ENCODE results near the gene ITGB3. TPM values are rescaled to one million over a fixed set of nuclear protein-coding genes. Genes with fewer than 3 reads are reported as not detected.
"Not testable (repeated sequence)": the region's sequence is repeated elsewhere in the genome, so short reads cannot be mapped to it uniquely, and the experiment has no call there.

ITGB3 gene
- total RNA-seq, 2 donors from 2014 or later: 0.39 TPM; not detected in 1

DNA sequence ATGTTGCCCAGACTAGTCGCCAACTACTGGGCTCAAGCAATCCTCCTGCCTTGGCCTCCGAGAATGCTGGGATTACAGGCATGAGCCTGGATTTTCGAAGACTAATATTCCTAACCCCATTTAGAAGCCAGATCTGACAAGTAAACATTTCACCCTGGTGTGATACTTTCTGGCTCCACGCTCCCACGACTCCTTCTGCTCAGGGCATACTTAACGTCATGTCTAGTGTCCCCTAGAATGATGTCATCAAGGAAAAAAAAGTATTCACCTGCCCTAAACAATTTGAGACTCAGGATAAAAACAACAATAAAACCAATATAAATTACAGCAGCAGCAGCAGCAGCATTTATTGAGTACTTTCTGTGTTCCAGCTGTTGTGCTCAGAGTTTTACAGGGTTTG lies 13.2 kb downstream of the ITGB3 start:
- no peaks in the 10 kb centered on the region for H3K4me1 Mint-ChIP-seq (ENCODE audit: low read depth in 2 of 2)
- H3K9me3 Mint-ChIP-seq: no peaks in the 10 kb centered on the region
- no peak overlapping the region for H3K4me3 Mint-ChIP-seq
- peaks cover 0 to 12% of the 10 kb centered on the region in 2 donors for H3K27me3 Mint-ChIP-seq
- peaks cover 5% of the 10 kb centered on the region for H3K36me3 Mint-ChIP-seq
- no peak overlapping the region for H3K27ac Mint-ChIP-seq
- no peak for ATAC-seq
- DNase-seq (ENCODE audit: low spot score): no peak

GRCh38 chr17:47267354-47267828 lies 13.8 kb downstream of the ITGB3 start:
- no peak for ATAC-seq
- no peak for DNase-seq (ENCODE audit: low spot score)
- Mint-ChIP-seq H3K27me3 (peaks cover 0 to 12% of the 10 kb centered on the region in 2 donors), H3K4me1 (ENCODE audit: low read depth in 2 of 2) (no peaks in the 10 kb centered on the region), H3K27ac (no peak overlapping the region), H3K9me3 (no peaks in the 10 kb centered on the region), H3K4me3 (no peak overlapping the region), H3K36me3 (peaks cover 5% of the 10 kb centered on the region)

DNA sequence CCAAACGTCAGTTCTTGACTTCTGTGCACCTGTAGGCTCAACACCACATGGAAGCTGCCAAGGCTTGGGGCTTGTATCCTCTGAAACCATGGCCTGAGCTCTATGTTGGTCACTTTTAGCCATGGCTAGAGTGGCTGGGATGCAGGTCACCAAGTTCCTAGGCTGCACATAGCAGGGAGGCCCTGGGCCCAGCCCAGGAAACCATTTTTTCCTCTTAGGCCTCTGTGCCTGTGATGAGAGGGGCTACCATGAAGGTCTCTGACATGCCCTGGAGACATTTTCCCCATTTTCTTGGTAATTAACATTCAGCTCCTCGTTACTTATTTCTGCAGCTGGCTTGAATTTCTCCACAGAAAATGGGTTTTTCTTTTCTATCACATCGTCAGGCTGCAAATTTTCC lies 15.3 kb downstream of the ITGB3 start:
- H3K9me3 Mint-ChIP-seq; H3K4me3 Mint-ChIP-seq; DNase-seq (ENCODE audit: low spot score); H3K27ac Mint-ChIP-seq; H3K36me3 Mint-ChIP-seq; H3K4me1 Mint-ChIP-seq (ENCODE audit: low read depth in 2 of 2); ATAC-seq: not testable (repeated sequence)
- H3K27me3 Mint-ChIP-seq: peaks cover 0 to 17% of the 10 kb centered on the region in 2 donors

- H3K27ac Mint-ChIP-seq; H3K36me3 Mint-ChIP-seq; H3K9me3 Mint-ChIP-seq; ATAC-seq; DNase-seq (ENCODE audit: low spot score); H3K4me3 Mint-ChIP-seq; H3K4me1 Mint-ChIP-seq (ENCODE audit: low read depth in 2 of 2): not testable (repeated sequence)
- peaks cover 0 to 16% of the 10 kb centered on the region in 2 donors for H3K27me3 Mint-ChIP-seq
These were observed 16.1 kb downstream of the ITGB3 start for GRCh38 chr17:47269561-47270280.

- Mint-ChIP-seq H3K9me3 (no peaks in the 10 kb centered on the region), H3K27me3 (peaks cover 0 to 13% of the 10 kb centered on the region in 2 donors), H3K36me3 (peaks cover 5% of the 10 kb centered on the region), H3K4me1 (ENCODE audit: low read depth in 2 of 2) (no peaks in the 10 kb centered on the region), H3K4me3 (no peak overlapping the region), H3K27ac (no peak overlapping the region)
- ATAC-seq (no peak), DNase-seq (ENCODE audit: low spot score) (no peak)
These were observed 17.5 kb downstream of the ITGB3 start for GRCh38 chr17:47270946-47271705.

GRCh38 chr17:47272491-47272890 lies 18.9 kb downstream of the ITGB3 start:
- H3K4me1 Mint-ChIP-seq (ENCODE audit: low read depth in 2 of 2): no peaks in the 10 kb centered on the region
- no peak for DNase-seq (ENCODE audit: low spot score)
- peaks cover 0 to 10% of the 10 kb centered on the region in 2 donors for H3K27me3 Mint-ChIP-seq
- H3K4me3 Mint-ChIP-seq: no peak overlapping the region
- no peaks in the 10 kb centered on the region for H3K9me3 Mint-ChIP-seq
- no peak for ATAC-seq
- peaks cover 5% of the 10 kb centered on the region for H3K36me3 Mint-ChIP-seq
- H3K27ac Mint-ChIP-seq: no peak overlapping the region

DNA sequence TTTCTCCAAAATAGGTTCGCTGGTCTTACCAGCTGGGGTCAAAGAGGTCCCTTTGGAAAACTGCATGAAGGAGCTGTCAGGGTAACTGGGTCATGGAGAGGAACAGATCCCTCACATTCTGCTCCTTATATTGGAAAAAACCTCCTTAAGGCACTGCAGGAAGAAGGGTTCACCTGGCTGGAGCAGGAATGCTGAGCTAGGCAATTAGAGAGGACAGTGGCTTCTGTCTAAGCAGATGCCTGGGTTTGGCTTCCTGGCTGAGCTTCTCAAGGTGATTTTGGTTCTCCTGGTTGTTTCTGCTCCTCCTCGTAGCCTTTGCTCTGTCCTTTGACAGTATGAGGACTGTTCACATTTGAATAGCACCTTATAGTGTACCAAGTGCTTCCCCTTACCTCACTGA lies 19.6 kb downstream of the ITGB3 start:
- H3K4me1 Mint-ChIP-seq (ENCODE audit: low read depth in 2 of 2): no peaks in the 10 kb centered on the region
- H3K9me3 Mint-ChIP-seq: no peaks in the 10 kb centered on the region
- ATAC-seq: no peak
- no peak overlapping the region for H3K27ac Mint-ChIP-seq
- H3K4me3 Mint-ChIP-seq: no peak overlapping the region
- DNase-seq (ENCODE audit: low spot score): no peak
- peaks cover 5% of the 10 kb centered on the region for H3K36me3 Mint-ChIP-seq
- H3K27me3 Mint-ChIP-seq: peaks cover 0 to 10% of the 10 kb centered on the region in 2 donors

DNA sequence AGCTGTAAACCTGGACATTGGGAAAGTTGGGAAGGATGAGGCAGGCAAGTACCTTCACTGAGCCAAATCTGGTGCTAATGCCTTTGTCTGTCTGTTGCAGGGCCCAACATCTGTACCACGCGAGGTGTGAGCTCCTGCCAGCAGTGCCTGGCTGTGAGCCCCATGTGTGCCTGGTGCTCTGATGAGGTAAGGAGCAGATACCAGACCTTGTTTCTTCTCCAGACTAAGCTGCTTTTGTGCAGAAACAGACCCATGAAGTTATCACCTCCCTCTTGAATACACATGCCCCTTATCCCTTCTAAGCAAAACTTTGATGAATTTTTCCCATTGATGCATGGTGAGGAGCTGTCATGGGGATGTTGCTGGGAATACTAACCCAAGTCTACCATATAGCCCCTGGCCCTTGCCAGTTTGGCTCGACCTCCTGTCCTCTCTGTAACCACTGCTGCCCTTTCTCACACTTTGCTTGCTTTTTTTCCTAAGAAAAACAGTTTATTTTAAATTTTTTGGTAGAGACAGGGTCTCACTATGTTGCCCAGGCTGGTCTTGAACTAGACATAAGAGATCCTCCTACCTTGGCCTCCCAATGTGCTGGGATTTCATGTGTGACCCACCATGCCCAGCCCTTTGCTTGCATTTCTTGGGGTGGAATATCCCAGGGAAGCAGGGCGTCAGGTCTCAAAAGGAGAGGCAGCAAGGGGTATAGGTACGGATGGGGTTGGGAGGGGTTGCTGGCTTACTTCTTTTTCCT lies 20.9 kb downstream of the ITGB3 start:
- Mint-ChIP-seq H3K4me1 (ENCODE audit: low read depth in 2 of 2) (peaks cover 0 to 6% of the 10 kb centered on the region in 2 donors), H3K9me3 (no peaks in the 10 kb centered on the region), H3K4me3 (no peak overlapping the region), H3K27ac (no peak overlapping the region), H3K36me3 (peaks cover 1% of the 10 kb centered on the region), H3K27me3 (peaks cover 0 to 10% of the 10 kb centered on the region in 2 donors)
- DNase-seq (ENCODE audit: low spot score) (no peak), ATAC-seq (no peak)

- Mint-ChIP-seq H3K4me3 (no peak overlapping the region), H3K27ac (no peak overlapping the region), H3K27me3 (peaks cover 0 to 8% of the 10 kb centered on the region in 2 donors), H3K9me3 (no peaks in the 10 kb centered on the region), H3K36me3 (no peaks in the 10 kb centered on the region), H3K4me1 (ENCODE audit: low read depth in 2 of 2) (peaks cover 0 to 6% of the 10 kb centered on the region in 2 donors)
- DNase-seq (ENCODE audit: low spot score): no peak
- no peak for ATAC-seq
These were observed 21.8 kb downstream of the ITGB3 start for GRCh38 chr17:47275245-47275984.

- Mint-ChIP-seq H3K27me3 (peaks cover 0 to 8% of the 10 kb centered on the region in 2 donors), H3K36me3 (no peaks in the 10 kb centered on the region), H3K4me1 (ENCODE audit: low read depth in 2 of 2) (peaks cover 0 to 6% of the 10 kb centered on the region in 2 donors), H3K9me3 (no peaks in the 10 kb centered on the region), H3K27ac (peak overlapping the region in 1 of 2 donors; percentile 3), H3K4me3 (no peak overlapping the region)
- no peak for DNase-seq (ENCODE audit: low spot score)
- ATAC-seq: no peak
These were observed 22.8 kb downstream of the ITGB3 start for GRCh38 chr17:47276444-47276843.

DNA sequence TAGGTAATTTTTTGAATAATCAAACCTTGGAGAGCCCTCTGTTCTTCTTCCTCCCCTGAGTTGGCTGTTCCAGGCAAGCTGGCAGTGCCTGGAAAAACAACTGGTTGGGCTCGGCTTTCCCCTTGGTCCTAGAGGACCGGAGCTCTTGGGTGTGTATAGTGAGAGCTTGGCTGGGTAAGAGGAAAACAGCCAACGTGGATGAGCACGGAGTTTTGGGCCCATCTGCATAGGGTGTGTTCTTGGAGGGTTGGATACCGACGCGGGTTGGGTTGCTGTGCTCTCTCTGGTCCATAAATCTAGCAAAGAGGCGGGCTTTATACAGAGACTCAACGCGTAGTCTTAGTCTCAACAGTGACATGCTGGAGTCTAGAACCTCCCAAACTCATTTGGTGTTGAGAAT lies 23.2 kb downstream of the ITGB3 start:
- Mint-ChIP-seq H3K9me3 (no peaks in the 10 kb centered on the region), H3K27ac (no peak overlapping the region), H3K4me3 (no peak overlapping the region), H3K36me3 (no peaks in the 10 kb centered on the region), H3K27me3 (peaks cover 0 to 8% of the 10 kb centered on the region in 2 donors), H3K4me1 (ENCODE audit: low read depth in 2 of 2) (peaks cover 0 to 6% of the 10 kb centered on the region in 2 donors)
- no peak for ATAC-seq
- DNase-seq (ENCODE audit: low spot score): no peak

- no peaks in the 10 kb centered on the region for H3K9me3 Mint-ChIP-seq
- H3K4me3 Mint-ChIP-seq: no peak overlapping the region
- H3K27me3 Mint-ChIP-seq: peaks cover 0 to 5% of the 10 kb centered on the region in 2 donors
- ATAC-seq (no peak), DNase-seq (ENCODE audit: low spot score) (no peak)
- H3K36me3 Mint-ChIP-seq: no peaks in the 10 kb centered on the region
- H3K27ac Mint-ChIP-seq: no peak overlapping the region
- H3K4me1 Mint-ChIP-seq (ENCODE audit: low read depth in 2 of 2): peaks cover 0 to 6% of the 10 kb centered on the region in 2 donors
These were observed 24.3 kb downstream of the ITGB3 start for GRCh38 chr17:47277921-47278320.

- H3K36me3 Mint-ChIP-seq: no peaks in the 10 kb centered on the region
- H3K4me1 Mint-ChIP-seq (ENCODE audit: low read depth in 2 of 2): peaks cover 0 to 6% of the 10 kb centered on the region in 2 donors
- H3K4me3 Mint-ChIP-seq: no peak overlapping the region
- no peak overlapping the region for H3K27ac Mint-ChIP-seq
- peaks cover under 1 to 5% of the 10 kb centered on the region in 2 donors for H3K27me3 Mint-ChIP-seq
- DNase-seq (ENCODE audit: low spot score) (no peak), ATAC-seq (no peak)
- H3K9me3 Mint-ChIP-seq: no peaks in the 10 kb centered on the region
These were observed 24.9 kb downstream of the ITGB3 start for GRCh38 chr17:47278561-47278960.

All from natural killer cell treated with Interleukin-12 subunit alpha and Interleukin-12 subunit beta and Interleukin-15 and Interleukin-18, amount 100 ng/mL, for 72 hours (primary cell).